ENCODE measurements around the gene UPK3BL1.
"Not testable (repeated sequence)": the region's sequence is repeated elsewhere in the genome, so short reads cannot be mapped to it uniquely, and the experiment has no call there.

Gene UPK3BL1

DNA sequence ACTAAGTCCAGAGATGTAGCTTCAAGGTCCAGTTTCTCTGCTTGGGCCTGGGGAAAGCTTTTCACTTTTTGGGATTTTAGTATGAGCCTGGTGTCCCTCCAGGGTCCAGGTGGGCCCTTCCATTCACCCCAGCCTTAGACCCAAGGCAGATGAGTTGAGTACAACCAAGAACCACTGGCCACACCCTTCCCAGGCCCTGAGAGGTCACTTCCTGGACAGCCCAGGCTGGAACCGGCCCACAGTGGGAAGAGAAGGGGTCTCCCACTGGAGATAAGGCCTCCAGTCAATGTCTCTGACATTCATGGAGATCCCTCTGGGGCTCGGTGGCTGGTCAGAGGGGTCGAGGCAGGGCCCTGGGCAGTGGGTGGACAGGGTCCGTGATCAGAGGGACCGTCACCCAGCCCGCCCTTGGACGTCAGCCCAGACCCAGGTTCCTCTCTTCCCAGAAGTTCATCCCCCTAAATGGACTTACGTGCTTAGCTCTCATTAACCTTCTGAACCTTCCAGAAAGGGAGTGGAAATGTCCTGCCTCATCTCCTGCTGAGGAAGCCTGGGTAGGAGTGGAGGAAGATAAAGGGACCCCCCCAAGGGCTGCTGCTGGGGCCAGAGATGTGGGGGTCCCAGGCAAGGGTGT is 15.2 kb downstream of the UPK3BL1 start:
- not testable (repeated sequence) for DNase-seq

DNA sequence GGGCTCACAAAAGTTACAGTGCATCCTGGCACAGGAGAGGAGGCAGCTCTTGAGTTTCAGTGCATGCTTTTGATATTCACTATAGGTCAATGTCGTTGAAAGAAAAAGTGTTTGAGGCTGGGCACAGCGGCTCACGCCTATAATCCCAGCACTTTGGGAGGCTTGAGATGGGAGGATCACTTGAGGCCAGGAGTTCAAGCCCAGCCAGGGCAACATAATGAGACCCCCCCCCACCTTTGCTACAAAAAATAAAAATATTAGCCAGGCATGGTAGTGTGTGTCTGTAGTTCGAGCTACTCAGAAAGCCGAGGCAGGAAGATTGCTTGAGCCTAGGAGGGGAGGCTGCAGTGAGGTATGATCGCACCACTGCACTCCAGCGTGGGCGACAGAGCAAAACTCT is 24.5 kb downstream of the UPK3BL1 start:
- not testable (repeated sequence) for DNase-seq

DNA sequence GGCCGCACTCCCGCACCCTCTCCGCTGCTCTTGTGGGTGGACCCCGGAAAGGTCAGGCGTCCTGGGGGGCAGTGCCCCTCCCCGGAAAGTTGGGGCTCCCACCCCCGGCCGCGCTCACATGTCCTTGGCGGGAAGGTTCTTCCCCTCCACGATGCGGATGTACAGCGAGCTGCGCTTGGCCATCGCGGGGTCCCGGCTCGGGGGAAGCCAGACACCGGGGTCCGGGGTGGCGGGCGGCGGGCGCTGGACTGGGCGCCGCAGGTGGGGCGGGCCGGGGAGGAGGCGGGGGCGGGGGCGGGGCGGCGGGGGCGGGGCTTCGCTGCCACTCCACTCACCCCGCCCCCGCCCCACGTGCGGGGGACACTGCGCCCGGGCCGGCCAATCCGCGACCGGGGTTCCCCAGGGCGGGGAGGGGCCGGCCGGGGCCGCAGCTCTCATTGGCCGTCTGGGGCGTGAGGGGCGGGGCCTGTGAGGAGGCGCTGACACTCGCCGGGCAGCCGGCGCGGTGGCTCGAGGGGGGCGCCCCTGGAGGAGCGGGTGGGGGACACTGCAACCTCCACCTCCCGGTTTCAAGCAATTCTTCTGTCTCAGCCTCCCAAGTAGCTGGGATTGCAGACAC is 26.0 kb downstream of the UPK3BL1 start, which contains the start of gene RASA4:
Gene RASA4, minus strand, starts transcription at position 250 of the 619 bp plus-strand sequence. Its CDS starts 67 bp downstream, at position 183.
- peak; percentile 49 for DNase-seq

DNA sequence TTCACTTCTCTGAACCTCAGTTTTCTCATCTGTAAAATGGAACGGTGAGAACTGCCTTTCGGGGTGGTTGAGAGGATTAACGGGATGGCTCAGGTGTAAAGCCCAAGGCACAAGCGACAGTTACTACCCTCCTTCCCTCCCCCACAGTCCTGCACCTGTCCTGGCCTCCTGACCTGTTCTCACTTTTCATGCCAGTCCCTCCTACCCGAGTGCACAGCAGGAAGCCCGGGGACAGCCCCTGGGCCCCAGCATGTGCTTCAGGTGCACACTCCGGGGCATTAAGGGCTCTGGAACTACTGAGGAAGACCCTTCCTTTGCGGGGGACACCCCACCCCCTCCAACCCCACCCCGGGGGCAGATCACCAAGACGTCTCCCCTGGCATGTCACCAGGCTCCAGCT is 26.7 kb downstream of the UPK3BL1 start:
- DNase-seq = not testable (repeated sequence)

DNA sequence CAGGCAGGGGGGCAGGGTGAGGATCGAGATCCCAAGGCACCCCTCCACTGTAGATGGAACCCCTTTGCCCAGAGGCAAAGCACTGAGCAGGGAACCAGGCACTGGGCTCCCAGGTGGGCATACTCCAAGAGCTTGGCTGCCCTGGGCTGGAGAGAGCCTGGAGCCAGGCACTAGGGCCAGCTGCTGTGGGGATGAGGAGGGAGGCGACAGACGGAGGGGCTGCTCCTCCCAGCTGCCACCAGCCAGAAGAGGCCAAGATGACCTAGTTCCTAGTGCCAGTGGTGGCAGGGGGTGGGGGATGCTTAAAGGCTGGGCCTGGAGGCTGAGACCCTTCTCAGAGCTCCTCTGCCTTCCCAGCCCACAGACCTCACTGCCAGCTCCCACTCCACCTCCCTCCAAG is 27.7 kb downstream of the UPK3BL1 start:
- DNase-seq = not testable (repeated sequence)

DNA sequence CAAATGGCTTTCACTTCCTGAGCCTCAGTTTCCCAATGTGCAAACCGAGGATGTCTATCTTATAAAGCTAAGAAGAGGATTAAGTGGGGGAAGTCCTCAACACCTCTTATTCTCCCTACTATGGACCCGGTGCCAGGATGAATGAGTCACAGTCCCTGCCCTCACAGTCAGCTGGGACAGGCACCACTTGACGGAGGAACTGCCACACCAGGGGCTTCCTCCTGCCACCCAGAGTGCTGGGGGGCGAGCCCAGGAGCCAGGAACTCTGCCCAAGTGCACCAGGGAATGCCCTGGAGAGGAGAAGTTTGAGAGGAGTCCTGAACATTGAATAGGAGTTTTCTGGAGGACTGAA is 28.3 kb downstream of the UPK3BL1 start:
- not testable (repeated sequence) for DNase-seq

DNA sequence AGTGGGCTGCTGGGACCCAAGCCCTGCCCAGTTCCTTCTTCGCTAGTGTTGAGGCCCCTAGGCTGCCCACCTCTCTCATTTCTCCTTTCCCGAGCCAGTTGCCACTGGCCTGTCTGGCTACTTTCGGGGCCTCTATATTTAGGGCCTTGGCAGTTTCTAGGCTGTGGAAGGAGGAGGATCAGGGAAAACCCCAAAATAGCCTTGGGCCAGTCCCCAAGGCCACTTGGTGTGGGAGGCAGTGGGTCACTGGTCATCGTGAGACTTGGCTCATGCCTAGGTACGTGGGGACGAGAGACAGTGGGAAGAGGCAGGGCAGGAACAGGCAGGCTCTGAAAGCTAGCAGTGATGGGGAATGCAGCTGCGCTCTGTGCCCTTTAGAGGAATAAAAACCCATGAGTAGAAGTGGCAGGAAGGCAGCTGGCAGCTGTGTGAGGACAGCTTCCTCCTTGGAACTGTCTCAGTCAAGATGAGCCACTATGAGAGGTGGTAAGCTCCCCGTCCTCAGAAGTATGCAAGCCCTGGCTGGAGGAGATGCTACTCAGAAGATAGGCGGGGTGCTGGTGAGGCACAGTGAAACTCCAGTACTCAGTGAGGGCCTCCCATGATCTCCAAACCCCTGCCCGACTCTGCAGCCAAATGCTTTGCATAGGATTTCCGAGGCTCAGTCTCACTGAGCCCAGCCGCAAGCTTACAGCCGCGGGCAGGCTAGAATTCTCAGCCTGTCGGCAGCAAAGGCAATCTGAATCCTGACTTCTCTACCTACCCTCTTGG is 28.8 kb downstream of the UPK3BL1 start:
- DNase-seq = not testable (repeated sequence)

DNA sequence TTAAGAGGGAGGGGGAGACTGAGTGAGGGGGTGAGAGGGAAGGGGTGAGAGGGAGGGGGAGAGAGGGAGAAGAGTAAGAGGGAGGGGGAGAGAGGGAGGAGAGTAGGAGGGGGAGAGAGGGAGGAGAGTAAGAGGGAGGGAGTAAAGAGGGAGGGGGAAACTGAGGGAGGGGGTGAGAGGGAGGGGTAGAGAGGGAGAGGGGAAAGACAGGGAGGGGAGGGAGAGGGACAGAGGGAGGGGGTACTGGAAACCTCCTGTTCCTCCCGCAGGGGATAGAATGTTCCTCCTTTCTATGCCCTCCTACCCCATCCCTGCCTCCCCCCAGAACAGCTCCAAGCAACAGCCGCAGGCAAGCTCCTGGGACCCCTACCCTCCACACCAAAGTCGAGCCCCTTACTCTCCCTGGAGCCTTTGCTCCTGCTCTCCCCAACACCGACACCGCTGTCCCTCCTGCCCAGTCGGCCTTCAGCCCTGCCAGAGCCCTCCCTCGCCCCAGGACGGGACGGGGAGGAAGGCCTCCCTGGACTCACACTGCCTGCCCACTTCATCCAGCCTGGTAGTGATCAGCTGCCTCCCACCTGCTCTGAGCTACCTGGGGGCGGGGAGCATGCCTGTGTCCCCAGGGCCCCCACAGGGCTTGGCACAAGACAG is 30.8 kb downstream of the UPK3BL1 start:
- DNase-seq = not testable (repeated sequence)

DNA sequence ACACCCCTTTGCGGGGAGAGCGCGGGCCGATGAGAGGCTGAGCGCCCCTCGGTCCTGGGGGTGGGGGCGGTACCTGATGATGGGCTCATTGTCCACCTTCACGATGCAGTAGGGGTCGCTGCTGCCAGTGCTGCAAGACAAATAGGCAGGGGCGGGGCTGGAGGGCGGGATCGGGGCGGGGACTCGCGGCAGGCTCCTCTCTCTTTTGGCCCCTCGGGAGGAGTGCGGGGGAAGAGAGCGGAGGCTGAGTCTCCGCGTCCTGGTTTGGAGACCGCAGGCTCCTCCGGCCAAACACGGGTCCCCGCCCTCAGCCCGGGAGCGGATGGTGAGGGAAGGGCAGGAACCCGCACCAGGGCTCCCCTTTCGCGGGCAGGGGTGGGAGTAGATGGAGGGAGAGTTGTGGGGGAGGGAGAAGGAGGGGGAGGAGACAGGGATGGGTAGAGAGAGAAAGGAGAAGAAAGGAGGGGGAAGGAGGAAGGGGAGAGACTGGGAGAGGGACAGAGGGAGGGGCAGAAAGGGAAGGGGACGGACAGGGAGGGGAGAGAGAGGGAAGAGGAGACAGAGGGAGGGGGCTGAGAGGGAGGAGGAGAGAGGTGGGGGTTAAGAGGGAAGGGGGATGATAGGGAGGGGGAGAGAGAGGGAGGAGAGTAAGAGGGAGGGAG is 31.4 kb downstream of the UPK3BL1 start:
- DNase-seq = not testable (repeated sequence)

DNA sequence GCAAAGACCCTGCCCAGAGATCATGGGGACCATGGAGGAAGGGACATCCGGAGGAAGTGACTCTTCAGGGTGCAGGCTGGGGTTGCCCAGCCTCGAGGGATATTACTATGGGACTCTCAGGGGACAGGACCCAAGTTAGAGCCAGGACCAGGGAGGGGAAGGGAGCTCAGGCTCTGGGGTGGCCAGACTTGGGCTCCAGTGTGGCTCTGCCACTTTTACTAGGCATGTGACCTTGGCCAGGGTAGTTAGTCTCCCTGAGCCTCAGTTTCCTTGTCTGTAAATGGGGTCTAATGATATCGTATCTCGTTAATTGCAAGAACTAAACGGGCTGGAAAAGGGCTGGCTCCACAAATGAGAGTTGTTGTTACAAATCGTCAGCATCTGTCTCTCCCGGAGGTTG is 32.1 kb downstream of the UPK3BL1 start:
- not testable (repeated sequence) for DNase-seq

DNA sequence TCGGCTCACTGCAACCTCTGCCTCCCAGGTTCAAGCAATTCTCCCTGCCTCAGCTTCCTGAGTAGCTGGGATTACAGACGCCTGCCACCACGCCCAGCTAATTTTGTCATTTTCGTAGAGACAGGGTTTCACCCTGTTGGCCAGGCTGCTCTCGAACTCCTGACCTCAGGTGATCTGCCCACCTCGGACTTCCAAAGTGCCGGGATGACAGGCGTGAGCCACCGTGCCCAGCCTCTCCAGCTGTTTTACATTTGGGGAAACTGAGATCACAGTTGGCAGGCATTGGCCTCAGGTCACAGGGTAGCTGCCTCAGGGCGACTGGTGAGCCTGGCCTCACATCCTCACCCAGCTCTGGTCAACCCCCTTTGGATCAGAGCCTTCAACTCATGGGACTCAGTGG is 32.9 kb downstream of the UPK3BL1 start:
- DNase-seq = not testable (repeated sequence)

DNA sequence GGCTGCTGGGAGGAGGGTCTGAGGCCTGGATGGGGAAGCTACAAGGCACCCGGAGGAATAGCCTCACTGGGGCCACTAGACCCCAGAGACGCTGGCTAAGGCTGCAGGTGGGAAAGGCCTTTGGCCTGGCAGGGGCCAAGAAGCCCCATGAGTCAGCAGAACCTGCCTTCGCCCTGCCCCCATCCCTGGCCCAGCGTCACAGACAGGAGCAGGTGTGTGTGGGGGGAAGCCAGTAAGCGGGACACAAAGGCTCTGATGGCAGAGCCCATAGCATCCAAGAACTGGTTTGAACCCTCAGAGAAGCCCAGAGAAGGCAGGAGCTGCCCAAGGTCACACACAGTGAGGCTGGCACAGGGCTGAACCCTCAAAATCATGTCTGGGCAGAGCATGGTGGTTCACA is 35.7 kb downstream of the UPK3BL1 start:
- DNase-seq = not testable (repeated sequence)

DNA sequence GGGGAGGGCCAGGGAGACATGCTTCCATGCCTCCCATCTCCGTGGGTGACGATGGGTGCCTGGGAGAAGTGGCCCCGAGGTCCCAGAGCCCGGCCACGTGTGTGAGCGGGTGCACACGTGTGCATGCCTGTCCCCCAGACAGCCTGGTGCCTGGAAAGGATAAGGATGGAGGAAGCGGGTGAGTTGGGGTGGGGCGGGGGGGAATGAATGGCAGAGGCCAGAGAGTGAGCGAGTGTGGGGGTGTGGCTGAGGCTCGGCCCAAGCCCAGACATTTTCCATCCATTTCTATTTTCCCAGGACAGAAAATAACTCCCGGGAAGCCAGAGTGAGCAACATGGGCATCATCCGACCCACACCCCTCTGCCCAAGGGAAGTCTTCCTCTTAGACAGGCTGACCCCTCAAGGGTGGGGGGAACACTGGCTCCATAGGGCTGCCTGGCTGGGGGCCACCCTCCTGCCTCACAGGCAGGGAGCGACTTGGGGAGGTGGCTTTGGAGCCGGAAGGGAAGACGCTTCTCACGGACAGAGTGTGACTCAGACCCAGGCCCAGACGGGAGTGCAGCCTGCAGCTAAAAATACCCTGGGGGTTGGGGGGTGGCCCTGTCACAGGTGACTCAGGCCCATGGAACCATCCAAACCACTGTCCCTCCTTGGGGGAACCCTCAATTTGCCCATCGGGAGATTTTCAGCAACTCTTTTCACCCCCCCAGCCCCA is 38.0 kb downstream of the UPK3BL1 start:
- not testable (repeated sequence) for DNase-seq

DNA sequence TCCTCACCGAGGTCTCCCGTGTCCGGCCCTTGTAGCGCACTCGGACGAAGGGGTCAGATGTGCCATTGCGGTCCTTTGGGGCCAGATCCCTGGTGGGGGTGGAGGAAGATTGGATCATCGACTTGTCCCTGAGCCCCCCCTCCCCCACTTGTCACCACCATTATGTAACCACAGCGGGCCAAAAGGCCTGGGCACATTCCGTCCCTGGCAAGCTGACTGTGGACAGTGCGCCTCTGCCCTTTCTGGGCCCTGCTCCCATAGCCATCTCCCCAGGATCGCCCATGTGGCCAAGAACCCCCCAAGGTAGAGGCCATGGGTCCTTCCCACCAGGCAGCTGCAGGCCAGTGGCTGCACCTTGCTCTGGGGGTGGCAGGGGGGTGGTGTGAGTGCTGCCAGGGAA is 40.3 kb downstream of the UPK3BL1 start:
- DNase-seq = not testable (repeated sequence)

DNA sequence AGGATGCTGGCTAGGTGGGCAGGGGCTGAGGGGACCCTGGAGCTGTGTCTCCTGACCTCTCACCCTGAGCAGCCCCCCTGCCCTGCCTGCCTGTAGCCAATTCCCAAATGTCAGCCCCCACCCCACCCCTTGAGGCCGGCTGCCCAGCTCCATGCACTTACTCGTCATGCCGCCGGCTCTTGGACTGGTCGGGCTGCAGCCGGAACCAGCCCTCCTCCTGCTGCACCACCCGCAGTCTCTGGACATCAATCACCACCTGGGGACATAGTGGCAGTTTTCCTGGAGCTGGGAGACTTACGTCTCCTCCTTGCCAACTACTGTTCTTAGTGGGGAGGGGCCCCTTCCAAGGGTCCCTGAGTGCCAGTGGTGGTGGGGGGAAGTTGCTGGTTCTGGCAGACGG is 42.9 kb downstream of the UPK3BL1 start:
- DNase-seq = not testable (repeated sequence)

DNA sequence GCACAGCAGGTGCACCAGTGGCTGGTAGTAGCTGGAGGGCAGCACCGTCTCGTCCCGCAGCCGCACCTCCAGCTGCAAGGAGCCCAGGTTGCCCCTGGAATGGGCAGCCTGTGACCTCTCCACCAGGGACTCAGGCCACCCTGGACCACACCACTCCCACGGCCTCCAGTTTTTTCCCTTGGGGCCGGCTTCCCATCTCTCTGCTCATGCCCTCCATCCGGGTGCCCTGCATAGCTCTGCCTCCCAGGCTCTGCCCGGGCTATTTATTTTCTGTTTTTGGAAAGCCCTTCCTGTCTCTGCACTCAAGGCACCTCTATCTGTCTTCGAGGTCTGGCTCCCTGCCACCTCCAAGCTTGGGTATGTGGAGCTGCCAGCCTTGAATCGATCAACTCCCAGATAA is 46.6 kb downstream of the UPK3BL1 start:
- not testable (repeated sequence) for DNase-seq

DNA sequence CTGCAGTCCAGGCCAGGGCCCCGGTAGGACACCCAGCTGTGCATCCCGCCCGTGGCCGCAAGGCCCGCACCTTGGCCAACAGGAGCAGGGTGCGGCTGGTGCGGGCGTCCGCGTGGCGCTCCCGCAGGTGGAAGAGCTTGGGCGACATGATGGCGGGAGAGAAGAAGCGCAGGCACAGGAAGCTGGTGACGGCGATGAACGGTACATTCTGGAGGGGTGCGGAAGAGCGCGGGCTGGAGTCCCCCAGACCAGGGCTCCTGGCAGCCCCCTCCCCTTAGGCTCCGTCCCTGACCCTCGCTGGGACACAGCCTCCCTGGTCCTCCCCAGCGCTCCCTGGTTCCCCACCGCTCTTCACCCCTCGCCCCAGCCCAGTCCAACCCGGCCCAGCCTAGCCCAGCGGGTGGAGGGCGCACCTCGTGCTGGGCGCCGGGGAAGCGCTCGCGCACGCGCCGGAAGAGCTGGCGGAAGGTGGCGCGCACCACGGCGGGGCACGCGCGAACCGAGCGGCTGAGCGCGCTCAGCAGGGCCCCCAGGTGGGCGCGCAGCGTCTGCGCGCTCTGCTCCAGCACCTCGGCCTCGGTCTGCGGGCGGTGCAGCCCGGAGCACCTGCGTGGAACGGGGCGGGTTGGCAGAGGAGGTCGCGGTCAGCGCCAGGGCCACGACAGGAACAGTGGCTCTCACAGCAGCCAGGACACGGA is 48.8 kb downstream of the UPK3BL1 start:
- not testable (repeated sequence) for DNase-seq

DNA sequence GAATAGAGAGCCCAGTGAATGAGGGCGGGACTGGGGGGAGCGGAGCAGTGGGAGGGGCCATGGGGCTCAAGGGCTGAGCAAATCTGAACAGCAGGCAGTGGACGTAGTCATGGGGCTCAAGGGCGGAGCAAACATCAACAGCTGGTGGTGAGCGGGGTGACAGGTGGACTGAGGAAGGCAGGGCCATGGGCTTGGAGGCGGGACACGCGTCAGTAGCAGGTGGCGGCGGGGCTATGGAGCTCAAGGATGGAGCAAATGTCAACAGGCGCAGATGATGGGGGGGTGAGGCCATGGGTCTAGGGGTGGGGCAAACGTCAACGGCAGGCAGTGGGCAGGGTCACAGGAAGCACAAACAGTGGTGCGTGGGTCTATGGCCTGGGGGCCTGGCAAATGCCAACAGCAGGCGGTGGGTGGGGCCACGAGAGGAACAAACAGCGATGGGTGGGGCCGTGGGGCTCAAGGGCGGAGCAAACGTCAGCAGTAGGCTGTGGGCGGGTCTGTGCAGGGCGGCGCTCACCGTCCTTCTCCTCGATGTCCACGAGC is 50.0 kb downstream of the UPK3BL1 start:
- peak; percentile 41 for DNase-seq

DNA sequence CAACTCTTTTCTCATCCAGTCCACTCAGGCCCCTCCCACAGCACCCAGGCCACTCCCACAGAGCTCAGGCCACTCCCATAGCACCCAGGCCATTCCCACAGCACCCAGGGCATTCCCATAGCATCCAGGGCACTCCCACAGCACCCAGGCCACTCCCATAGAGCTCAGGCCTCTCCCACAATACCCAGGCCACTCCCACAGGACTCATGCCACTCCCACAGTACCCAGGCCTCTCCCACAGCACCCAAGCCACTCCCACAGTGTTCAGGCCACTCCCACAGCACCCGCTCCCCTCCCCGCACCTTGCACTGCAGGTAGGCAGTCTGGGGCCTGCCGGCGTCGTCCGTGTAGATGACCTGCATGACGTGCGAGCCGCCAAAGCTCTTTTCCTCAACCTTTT is 52.7 kb downstream of the UPK3BL1 start:
- DNase-seq = not testable (repeated sequence)
